Neural cell (in vitro differentiated cells): ENCODE results near the gene NTN5.
A peak's percentile ranks its signal among the peaks of the same experiment; 100 is the strongest.

ENCODE experiments used
- SMC3 ChIP-seq: fragments of 450-650 bp; conservative IDR thresholded peaks from 2 replicates; pipeline ENCODE4 v1.6.1; 2014; ENCODE audit warnings: antibody characterized with exemption, mild to moderate bottlenecking, moderate library complexity; ENCODE audit not compliant: poor library complexity
- TAF1 ChIP-seq: IDR thresholded peaks from 2 replicates; pipeline ENCODE4 v1.6.1; 2012; ENCODE audit warnings: low read depth
- TF ChIP-seq, protein P1 (sequence below): IDR thresholded peaks from 2 replicates; pipeline ENCODE4 v1.6.1; 2012; ENCODE audit warnings: borderline replicate concordance
- TF ChIP-seq, protein P2 (sequence below): fragments of 450-650 bp; IDR thresholded peaks from 2 replicates; pipeline ENCODE4 v1.5.1; 2014; ENCODE audit warnings: antibody characterized with exemption, mild to moderate bottlenecking, moderate library complexity; ENCODE audit not compliant: poor library complexity, severe bottlenecking

DNA sequence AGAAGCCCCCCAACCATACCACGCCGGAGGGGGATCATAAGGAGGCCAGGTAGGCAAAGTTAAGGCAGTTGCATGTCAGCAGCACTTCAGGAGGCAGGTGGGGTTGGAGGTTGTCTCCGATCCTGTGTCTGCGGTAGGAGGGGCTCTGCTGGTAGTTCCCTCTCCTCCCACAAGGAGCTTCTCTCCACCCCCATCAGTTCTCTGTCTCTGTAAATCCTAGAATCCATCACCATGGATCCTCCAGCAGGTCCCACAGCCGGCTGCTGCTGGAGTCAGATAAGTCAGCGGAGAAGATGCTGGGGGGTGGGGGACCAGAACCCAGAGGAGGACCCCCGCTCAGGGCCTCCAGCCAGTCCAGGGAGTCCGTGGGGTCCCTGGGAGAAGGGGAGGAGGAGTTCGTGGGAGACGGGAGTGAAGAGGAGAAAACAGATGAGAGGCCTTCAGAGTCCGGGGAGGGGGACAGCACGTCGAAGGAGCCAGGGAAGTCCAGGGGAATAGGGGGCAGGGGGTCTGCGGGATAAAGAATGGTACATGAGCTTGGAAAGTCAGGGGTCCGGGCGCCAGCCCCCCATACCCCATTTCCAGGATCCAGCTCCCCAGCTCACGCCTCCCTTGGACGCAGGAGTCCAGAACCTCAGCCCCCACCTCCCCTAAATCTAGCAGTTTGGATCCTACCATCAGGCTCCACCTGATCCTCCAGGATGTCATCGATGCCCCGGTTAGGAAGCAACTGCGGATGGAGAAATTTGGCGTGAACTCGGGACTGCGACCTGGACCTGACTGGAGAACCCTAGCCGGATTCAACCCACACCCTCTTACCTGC lies 40.4 kb upstream of the NTN5 start:
- TF ChIP-seq, protein P1, sequence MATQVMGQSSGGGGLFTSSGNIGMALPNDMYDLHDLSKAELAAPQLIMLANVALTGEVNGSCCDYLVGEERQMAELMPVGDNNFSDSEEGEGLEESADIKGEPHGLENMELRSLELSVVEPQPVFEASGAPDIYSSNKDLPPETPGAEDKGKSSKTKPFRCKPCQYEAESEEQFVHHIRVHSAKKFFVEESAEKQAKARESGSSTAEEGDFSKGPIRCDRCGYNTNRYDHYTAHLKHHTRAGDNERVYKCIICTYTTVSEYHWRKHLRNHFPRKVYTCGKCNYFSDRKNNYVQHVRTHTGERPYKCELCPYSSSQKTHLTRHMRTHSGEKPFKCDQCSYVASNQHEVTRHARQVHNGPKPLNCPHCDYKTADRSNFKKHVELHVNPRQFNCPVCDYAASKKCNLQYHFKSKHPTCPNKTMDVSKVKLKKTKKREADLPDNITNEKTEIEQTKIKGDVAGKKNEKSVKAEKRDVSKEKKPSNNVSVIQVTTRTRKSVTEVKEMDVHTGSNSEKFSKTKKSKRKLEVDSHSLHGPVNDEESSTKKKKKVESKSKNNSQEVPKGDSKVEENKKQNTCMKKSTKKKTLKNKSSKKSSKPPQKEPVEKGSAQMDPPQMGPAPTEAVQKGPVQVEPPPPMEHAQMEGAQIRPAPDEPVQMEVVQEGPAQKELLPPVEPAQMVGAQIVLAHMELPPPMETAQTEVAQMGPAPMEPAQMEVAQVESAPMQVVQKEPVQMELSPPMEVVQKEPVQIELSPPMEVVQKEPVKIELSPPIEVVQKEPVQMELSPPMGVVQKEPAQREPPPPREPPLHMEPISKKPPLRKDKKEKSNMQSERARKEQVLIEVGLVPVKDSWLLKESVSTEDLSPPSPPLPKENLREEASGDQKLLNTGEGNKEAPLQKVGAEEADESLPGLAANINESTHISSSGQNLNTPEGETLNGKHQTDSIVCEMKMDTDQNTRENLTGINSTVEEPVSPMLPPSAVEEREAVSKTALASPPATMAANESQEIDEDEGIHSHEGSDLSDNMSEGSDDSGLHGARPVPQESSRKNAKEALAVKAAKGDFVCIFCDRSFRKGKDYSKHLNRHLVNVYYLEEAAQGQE = no peak
- TF ChIP-seq, protein P2, sequence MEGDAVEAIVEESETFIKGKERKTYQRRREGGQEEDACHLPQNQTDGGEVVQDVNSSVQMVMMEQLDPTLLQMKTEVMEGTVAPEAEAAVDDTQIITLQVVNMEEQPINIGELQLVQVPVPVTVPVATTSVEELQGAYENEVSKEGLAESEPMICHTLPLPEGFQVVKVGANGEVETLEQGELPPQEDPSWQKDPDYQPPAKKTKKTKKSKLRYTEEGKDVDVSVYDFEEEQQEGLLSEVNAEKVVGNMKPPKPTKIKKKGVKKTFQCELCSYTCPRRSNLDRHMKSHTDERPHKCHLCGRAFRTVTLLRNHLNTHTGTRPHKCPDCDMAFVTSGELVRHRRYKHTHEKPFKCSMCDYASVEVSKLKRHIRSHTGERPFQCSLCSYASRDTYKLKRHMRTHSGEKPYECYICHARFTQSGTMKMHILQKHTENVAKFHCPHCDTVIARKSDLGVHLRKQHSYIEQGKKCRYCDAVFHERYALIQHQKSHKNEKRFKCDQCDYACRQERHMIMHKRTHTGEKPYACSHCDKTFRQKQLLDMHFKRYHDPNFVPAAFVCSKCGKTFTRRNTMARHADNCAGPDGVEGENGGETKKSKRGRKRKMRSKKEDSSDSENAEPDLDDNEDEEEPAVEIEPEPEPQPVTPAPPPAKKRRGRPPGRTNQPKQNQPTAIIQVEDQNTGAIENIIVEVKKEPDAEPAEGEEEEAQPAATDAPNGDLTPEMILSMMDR = peak; percentile 54
- no peak for TF ChIP-seq TAF1
- no peak for TF ChIP-seq SMC3
